Astrocyte (in vitro differentiated cells and primary cell): ENCODE results near the gene KLK12.

Source experiments
- EZH2 ChIP-seq: IDR thresholded peaks from 2 replicates; pipeline ENCODE4 v1.6.1; 2012; ENCODE audit warnings: mild to moderate bottlenecking, low read length, inconsistent platforms; ENCODE audit not compliant: insufficient read depth
- TF ChIP-seq, protein P1 (sequence below): IDR thresholded peaks from 2 replicates; pipeline ENCODE4 v1.5.1; 2011; ENCODE audit warnings: low read depth, mild to moderate bottlenecking, inconsistent platforms, low read length, moderate library complexity; ENCODE audit not compliant: insufficient read depth

DNA sequence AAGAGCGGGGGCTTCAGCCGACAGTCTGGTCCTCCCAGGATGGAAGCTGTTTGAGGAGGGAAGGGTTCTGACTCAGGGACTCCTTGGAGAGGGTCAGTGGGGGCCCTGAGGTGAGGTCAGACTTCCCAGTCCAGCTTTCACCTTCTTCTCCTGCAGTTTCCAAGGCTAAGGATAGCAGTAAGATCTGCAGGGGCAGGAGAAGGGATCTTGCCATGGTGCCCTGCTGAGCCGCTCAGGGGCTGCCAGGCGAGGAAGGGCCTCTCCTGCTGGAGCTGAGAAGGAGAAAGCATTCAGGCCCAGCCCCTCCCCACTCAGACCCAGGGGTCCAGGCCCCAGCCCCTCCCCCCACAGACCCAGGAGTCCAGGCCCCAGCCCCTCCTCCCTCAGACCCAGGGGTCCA lies 52.6 kb downstream of the KLK12 start:
- TF ChIP-seq, protein P1, sequence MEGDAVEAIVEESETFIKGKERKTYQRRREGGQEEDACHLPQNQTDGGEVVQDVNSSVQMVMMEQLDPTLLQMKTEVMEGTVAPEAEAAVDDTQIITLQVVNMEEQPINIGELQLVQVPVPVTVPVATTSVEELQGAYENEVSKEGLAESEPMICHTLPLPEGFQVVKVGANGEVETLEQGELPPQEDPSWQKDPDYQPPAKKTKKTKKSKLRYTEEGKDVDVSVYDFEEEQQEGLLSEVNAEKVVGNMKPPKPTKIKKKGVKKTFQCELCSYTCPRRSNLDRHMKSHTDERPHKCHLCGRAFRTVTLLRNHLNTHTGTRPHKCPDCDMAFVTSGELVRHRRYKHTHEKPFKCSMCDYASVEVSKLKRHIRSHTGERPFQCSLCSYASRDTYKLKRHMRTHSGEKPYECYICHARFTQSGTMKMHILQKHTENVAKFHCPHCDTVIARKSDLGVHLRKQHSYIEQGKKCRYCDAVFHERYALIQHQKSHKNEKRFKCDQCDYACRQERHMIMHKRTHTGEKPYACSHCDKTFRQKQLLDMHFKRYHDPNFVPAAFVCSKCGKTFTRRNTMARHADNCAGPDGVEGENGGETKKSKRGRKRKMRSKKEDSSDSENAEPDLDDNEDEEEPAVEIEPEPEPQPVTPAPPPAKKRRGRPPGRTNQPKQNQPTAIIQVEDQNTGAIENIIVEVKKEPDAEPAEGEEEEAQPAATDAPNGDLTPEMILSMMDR, result no peak
- no peak for TF ChIP-seq EZH2
